ENCODE data around the gene OPCML.

The OPCML gene

DNA sequence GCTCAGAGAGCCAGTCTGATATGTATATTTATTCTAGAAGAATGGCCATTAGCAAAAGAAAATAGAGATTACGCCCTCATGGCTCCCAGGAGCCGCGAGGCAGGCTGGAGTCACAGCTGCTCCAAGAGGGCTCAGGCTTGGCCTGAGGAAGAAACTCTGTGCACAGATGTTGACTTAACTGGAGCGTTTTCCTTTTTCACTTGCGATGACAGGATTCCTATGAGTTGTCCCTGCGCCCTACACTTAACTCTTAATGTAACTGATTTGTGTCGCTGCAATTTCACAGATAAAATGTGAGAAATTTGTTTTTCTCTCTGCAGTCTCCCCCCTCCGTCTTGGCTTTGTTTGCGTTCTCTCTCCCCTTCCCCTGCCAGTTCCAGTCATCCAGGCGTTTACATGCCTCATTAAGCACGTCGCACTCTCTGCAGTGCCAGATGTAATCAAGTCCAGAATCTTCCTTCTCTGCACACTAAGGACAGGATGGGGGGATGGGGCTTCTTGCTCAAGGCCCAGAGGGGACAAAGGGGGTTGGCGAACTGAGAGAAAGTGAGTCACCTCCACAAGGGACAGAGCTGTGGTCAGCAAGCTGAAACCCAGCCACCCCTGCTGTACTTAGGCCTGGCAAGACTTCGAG is 1101.8 kb downstream of the OPCML start:
- TF ChIP-seq TCF4 (CRISPR knock-in tag; IDR thresholded peaks at IDR 0.05; ENCODE audit: borderline replicate concordance) = 0 out of 2 replicates have a peak, but pooled peaks have one; percentile 19
- TF ChIP-seq, protein P1, sequence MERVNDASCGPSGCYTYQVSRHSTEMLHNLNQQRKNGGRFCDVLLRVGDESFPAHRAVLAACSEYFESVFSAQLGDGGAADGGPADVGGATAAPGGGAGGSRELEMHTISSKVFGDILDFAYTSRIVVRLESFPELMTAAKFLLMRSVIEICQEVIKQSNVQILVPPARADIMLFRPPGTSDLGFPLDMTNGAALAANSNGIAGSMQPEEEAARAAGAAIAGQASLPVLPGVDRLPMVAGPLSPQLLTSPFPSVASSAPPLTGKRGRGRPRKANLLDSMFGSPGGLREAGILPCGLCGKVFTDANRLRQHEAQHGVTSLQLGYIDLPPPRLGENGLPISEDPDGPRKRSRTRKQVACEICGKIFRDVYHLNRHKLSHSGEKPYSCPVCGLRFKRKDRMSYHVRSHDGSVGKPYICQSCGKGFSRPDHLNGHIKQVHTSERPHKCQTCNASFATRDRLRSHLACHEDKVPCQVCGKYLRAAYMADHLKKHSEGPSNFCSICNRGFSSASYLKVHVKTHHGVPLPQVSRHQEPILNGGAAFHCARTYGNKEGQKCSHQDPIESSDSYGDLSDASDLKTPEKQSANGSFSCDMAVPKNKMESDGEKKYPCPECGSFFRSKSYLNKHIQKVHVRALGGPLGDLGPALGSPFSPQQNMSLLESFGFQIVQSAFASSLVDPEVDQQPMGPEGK (CRISPR knock-in tag; IDR thresholded peaks at IDR 0.05; ENCODE audit: borderline replicate concordance) = no peak

DNA sequence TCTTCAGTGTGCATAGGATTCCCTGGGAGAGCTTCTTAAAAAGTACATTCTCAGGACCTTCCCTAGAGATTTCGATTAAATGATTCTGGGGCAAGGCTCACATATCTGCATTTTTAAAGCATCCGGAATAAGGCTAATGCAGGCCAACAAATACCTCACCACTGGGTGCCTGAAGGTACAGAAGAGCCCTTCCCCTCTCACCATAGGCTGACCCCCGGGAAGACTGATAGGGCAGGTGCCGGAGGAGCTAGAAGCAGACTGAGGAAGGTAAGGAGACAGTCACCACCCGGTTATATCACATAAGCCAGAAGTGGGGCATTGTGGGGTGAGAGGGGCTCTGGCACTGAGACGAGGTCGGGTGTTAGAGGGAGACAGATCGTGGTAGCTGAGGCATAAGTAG is 1102.6 kb downstream of the OPCML start:
- ATAC-seq = no peak
- TF ChIP-seq ARNTL (CRISPR knock-in tag; IDR thresholded peaks at IDR 0.05; ENCODE audit: borderline replicate concordance, low read depth) = no peak
- no peak for TF ChIP-seq SNAI2 (CRISPR knock-in tag; IDR thresholded peaks at IDR 0.05)
- TF ChIP-seq BACH2 (CRISPR knock-in tag; IDR thresholded peaks at IDR 0.05; ENCODE audit: borderline replicate concordance) = no peak
- TF ChIP-seq RARB (CRISPR knock-in tag; IDR thresholded peaks at IDR 0.05) = no peak
- TF ChIP-seq ZNF565 (CRISPR knock-in tag; conservative IDR thresholded peaks at IDR 0.05; ENCODE audit: low read depth) = no peak
- TF ChIP-seq, protein P2, sequence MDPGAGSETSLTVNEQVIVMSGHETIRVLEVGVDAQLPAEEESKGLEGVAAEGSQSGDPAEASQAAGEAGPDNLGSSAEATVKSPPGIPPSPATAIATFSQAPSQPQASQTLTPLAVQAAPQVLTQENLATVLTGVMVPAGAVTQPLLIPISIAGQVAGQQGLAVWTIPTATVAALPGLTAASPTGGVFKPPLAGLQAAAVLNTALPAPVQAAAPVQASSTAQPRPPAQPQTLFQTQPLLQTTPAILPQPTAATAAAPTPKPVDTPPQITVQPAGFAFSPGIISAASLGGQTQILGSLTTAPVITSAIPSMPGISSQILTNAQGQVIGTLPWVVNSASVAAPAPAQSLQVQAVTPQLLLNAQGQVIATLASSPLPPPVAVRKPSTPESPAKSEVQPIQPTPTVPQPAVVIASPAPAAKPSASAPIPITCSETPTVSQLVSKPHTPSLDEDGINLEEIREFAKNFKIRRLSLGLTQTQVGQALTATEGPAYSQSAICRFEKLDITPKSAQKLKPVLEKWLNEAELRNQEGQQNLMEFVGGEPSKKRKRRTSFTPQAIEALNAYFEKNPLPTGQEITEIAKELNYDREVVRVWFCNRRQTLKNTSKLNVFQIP (CRISPR knock-in tag; IDR thresholded peaks at IDR 0.05; ENCODE audit: borderline replicate concordance, low read depth) = no peak
- TF ChIP-seq, protein P3, sequence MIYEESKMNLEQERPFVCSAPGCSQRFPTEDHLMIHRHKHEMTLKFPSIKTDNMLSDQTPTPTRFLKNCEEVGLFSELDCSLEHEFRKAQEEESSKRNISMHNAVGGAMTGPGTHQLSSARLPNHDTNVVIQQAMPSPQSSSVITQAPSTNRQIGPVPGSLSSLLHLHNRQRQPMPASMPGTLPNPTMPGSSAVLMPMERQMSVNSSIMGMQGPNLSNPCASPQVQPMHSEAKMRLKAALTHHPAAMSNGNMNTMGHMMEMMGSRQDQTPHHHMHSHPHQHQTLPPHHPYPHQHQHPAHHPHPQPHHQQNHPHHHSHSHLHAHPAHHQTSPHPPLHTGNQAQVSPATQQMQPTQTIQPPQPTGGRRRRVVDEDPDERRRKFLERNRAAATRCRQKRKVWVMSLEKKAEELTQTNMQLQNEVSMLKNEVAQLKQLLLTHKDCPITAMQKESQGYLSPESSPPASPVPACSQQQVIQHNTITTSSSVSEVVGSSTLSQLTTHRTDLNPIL (CRISPR knock-in tag; IDR thresholded peaks at IDR 0.05; ENCODE audit: low read depth) = no peak
- TF ChIP-seq ESRRG (CRISPR knock-in tag; IDR thresholded peaks at IDR 0.05) = no peak
- TF ChIP-seq, protein P4, sequence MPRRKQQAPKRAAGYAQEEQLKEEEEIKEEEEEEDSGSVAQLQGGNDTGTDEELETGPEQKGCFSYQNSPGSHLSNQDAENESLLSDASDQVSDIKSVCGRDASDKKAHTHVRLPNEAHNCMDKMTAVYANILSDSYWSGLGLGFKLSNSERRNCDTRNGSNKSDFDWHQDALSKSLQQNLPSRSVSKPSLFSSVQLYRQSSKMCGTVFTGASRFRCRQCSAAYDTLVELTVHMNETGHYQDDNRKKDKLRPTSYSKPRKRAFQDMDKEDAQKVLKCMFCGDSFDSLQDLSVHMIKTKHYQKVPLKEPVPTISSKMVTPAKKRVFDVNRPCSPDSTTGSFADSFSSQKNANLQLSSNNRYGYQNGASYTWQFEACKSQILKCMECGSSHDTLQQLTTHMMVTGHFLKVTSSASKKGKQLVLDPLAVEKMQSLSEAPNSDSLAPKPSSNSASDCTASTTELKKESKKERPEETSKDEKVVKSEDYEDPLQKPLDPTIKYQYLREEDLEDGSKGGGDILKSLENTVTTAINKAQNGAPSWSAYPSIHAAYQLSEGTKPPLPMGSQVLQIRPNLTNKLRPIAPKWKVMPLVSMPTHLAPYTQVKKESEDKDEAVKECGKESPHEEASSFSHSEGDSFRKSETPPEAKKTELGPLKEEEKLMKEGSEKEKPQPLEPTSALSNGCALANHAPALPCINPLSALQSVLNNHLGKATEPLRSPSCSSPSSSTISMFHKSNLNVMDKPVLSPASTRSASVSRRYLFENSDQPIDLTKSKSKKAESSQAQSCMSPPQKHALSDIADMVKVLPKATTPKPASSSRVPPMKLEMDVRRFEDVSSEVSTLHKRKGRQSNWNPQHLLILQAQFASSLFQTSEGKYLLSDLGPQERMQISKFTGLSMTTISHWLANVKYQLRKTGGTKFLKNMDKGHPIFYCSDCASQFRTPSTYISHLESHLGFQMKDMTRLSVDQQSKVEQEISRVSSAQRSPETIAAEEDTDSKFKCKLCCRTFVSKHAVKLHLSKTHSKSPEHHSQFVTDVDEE (CRISPR knock-in tag; IDR thresholded peaks at IDR 0.05) = no peak
- TF ChIP-seq ZC3H10 (CRISPR knock-in tag; IDR thresholded peaks at IDR 0.05) = no peak
- TF ChIP-seq ZNF70 (CRISPR knock-in tag; IDR thresholded peaks at IDR 0.05) = no peak
- no peak for TF ChIP-seq ZNF8 (CRISPR knock-in tag; IDR thresholded peaks at IDR 0.05)
- no peak for TF ChIP-seq PPARA (CRISPR knock-in tag; IDR thresholded peaks at IDR 0.05; ENCODE audit: borderline replicate concordance)
- no peak for TF ChIP-seq TCF4 (CRISPR knock-in tag; IDR thresholded peaks at IDR 0.05; ENCODE audit: borderline replicate concordance)
- TF ChIP-seq CSDC2 (CRISPR knock-in tag; IDR thresholded peaks at IDR 0.05) = no peak
- TF ChIP-seq OSR1 (CRISPR knock-in tag; IDR thresholded peaks at IDR 0.05) = no peak
- TF ChIP-seq GLIS3 (CRISPR knock-in tag; IDR thresholded peaks at IDR 0.05) = no peak
- no peak for TF ChIP-seq ZFP30 (CRISPR knock-in tag; IDR thresholded peaks at IDR 0.05)

More for the DNA sequence above, 1101.8 kb downstream of the OPCML start:
- ATAC-seq = no peak

DNA sequence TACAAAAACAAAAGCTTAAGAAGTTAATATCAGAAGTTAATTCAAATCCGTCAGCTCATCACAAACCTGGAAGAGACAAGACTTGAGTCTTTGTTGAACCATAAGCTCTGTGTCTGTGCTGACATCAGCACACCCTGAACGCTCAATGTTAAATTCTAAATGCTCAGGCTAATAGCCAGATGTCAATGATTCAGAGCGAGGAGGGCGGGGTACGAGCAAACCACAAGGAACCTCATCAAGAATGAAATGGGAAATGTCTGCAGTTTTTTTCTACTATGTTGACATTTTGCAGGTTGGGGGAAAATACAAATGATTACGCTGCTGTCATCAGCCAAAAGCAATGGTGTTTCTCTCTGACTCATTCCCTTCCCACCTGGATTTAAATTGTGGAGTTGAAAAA is 1104.7 kb downstream of the OPCML start:
- no peak for ATAC-seq
- TF ChIP-seq OSR1 (CRISPR knock-in tag; IDR thresholded peaks at IDR 0.05) (no peak), RARB (CRISPR knock-in tag; IDR thresholded peaks at IDR 0.05) (no peak), ZFP30 (CRISPR knock-in tag; IDR thresholded peaks at IDR 0.05) (no peak), ZNF565 (CRISPR knock-in tag; conservative IDR thresholded peaks at IDR 0.05; ENCODE audit: low read depth) (no peak), ARNTL (CRISPR knock-in tag; IDR thresholded peaks at IDR 0.05; ENCODE audit: borderline replicate concordance, low read depth) (no peak), BACH2 (CRISPR knock-in tag; IDR thresholded peaks at IDR 0.05; ENCODE audit: borderline replicate concordance) (no peak), TCF4 (CRISPR knock-in tag; IDR thresholded peaks at IDR 0.05; ENCODE audit: borderline replicate concordance) (no peak), SNAI2 (CRISPR knock-in tag; IDR thresholded peaks at IDR 0.05) (no peak)
- TF ChIP-seq, protein P4 (CRISPR knock-in tag; IDR thresholded peaks at IDR 0.05) = no peak
- TF ChIP-seq, protein P2 (CRISPR knock-in tag; IDR thresholded peaks at IDR 0.05; ENCODE audit: borderline replicate concordance, low read depth) = no peak

Measured in SK-N-SH treated with all-trans-retinoic acid at 6 μM for 48 hours (cell line).